GM19025 (cell line): ENCODE data around the gene EGR1.
A peak's percentile ranks its signal among the peaks of the same experiment; 100 is the strongest.

Experiments used
- ATAC-seq: cut with Tn5 transposase; IDR thresholded peaks from one replicate; pipeline ENCODE4 v1.9.1; 2021; ENCODE audit warnings: mild to moderate bottlenecking, low read depth, moderate library complexity; ENCODE audit not compliant: unreplicated experiment

Gene EGR1

DNA sequence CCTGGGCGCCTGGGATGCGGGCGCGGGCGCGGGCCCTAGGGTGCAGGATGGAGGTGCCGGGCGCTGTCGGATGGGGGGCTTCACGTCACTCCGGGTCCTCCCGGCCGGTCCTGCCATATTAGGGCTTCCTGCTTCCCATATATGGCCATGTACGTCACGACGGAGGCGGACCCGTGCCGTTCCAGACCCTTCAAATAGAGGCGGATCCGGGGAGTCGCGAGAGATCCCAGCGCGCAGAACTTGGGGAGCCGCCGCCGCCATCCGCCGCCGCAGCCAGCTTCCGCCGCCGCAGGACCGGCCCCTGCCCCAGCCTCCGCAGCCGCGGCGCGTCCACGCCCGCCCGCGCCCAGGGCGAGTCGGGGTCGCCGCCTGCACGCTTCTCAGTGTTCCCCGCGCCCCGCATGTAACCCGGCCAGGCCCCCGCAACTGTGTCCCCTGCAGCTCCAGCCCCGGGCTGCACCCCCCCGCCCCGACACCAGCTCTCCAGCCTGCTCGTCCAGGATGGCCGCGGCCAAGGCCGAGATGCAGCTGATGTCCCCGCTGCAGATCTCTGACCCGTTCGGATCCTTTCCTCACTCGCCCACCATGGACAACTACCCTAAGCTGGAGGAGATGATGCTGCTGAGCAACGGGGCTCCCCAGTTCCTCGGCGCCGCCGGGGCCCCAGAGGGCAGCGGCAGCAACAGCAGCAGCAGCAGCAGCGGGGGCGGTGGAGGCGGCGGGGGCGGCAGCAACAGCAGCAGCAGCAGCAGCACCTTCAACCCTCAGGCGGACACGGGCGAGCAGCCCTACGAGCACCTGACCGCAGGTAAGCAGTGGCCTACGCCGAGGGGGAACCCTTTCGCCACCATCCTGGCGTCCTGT is at the start of gene EGR1:
EGR1 (plus strand) TSS at position 219 of the 864 bp plus-strand sequence; CDS start at position 502, 283 bp downstream.
- peak; percentile 52 for ATAC-seq

DNA sequence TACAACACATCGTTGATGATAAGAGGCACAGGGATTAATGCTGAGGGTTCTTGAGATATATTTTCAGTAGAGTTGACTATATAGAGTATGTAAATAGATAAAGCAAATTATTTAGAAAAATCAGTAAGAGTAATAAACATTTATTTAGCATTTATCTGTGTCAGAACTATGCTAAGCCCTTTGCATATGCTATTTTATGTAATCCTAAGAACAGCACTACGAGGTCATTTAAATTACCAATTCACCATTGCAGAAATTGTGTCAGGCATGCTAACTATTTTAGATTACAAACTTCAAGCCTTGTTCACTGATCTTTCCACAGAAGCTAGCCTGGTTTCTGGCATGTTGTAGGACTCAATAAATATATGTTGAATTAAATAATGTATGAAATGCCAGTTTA is 46.8 kb upstream of the EGR1 start:
- no peak for ATAC-seq

DNA sequence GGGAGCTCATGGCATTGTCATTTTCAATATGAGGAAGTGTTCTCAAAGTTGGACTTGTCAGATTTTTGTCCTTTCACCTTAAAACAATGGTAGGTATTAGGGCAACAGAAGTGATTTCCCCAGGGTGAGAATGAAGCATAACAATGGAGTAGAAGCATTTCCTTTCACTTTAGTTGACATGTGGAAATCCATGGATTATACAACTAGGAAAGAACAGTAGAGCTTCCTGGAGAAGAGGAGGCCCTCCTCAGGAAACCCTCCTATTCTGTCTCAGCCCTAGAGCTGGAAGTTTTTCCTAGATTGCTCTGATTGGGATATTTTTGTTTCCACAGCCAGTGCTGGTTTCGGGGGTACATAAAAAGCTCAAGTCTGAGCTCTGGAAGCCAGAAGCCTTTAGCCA is 40.2 kb upstream of the EGR1 start:
- no peak for ATAC-seq

DNA sequence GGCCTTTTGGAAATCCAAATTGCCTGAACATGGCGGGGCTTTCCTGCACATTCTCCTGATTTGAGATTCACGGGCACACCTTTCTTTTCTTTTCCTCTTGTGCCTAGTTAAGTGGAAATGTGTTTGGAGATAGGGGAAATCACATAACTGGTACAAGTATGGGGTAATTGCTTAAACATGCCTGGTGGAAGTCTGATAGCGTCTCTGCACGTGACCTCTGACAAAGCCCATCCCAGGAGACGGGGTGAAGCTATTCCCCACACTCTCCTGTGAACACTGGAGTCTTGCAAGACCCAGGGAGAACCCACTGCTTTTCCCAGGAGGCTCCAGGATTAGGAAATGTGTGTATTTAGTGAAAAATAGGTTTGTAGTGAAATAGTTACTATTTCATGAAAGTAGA is 29.3 kb upstream of the EGR1 start:
- no peak for ATAC-seq

DNA sequence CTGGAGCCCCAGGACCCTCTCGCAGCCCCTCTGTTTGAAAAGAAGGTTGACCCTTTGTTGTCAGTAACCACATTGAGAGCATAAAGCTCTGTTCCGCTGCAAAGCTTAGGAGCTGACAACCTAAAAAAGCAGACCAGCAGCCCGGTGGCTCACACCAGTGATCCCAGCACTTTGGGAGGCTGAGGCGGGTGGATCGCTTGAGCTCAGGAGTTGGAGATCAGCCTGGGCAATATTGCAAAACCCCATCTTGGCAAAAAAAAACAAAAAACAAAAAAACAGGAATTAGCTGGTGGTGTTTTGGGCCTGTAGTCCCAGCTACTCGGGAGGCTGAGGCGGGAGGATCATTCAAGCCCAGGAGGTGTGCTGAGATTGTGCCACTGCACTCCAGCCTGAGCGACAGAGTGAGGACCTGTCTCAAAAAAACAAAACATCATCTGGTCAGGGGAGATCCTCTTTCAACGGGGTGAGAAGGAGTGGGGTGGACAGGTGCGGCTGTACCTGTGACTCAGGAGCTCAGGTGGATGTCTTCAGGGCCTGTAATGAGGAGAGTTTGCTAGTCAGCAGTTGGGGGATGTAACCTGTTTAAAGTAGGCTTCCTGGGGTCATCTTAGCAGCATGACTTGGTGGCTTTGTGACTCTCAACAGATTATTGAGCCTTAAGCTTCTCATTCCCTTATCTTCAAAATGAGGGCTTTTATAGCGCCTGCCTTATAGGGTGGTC is 27.1 kb upstream of the EGR1 start:
- ATAC-seq, result no peak

DNA sequence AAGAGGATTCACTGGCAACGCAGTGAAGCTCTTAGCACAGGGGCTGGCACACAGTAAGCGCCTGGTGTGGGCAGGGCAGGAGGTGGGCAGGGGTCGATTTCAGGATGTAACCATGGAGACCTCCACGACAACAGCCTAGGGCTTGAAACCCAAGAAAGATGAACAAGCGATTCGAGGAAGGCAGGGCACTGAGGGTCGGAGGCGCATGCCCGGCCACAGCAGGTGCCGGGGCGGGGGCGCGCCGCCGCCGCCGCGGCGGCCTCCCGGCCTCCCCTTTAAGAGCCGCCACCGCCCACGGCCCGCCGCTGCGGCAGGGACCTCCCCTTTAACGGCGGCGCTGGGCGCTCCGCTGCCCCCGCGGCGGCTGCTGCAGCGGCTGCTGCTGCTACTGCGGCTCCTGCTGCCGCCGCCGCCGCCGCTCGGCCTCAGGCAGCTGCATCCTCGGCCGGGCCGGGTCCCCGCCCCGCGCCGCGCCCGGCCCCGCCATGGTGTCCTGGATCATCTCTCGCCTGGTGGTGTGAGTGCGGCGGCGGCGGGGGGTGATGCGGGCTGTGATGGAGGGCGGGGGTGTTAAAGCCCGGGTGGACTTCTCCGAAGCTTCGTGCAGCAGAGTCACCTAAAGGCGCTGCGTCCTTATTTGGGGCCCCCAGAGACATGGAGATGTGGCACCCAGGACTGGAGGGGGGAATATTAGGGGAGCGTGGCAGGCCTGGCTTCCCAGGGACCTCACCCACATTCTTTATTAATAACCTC is 26.4 kb upstream of the EGR1 start, which contains the start of gene REEP2:
REEP2 (plus strand) TSS at position 334 of the 753 bp plus-strand sequence; CDS start at position 486, 152 bp downstream.
- ATAC-seq, result peak; percentile 78

DNA sequence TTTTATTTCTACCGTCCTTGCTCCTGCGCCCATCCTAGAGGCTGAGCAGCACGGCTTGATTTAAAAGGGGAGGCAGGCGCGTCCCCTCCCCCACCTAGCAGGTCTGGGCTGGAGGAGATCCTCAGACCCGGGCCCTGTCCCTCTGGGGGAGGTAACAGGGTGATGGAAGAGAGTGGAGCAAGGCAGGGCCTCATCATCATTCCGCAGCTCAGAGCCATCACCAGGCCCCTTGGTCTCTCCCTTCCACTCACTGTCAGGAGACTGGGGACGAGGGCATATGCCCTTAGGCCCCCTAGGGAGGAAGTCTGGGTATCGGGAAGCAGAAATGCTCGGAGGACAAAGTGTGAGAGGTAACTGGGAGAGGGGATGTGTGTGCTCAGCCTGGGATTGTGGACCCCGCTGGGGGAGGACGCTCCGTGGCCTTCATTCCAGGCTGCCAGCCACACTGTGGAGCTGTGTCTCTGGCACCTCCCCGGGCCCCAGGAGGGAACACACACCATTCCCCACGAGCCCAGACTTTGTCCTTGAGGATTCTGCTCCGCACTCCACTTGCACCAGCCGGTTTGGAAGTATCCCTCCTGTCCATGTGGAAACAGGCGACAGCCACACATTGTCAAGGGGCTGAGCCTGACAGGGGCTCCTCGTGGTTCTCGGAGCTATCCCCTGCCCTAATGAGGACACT is 25.7 kb upstream of the EGR1 start:
- no peak for ATAC-seq

DNA sequence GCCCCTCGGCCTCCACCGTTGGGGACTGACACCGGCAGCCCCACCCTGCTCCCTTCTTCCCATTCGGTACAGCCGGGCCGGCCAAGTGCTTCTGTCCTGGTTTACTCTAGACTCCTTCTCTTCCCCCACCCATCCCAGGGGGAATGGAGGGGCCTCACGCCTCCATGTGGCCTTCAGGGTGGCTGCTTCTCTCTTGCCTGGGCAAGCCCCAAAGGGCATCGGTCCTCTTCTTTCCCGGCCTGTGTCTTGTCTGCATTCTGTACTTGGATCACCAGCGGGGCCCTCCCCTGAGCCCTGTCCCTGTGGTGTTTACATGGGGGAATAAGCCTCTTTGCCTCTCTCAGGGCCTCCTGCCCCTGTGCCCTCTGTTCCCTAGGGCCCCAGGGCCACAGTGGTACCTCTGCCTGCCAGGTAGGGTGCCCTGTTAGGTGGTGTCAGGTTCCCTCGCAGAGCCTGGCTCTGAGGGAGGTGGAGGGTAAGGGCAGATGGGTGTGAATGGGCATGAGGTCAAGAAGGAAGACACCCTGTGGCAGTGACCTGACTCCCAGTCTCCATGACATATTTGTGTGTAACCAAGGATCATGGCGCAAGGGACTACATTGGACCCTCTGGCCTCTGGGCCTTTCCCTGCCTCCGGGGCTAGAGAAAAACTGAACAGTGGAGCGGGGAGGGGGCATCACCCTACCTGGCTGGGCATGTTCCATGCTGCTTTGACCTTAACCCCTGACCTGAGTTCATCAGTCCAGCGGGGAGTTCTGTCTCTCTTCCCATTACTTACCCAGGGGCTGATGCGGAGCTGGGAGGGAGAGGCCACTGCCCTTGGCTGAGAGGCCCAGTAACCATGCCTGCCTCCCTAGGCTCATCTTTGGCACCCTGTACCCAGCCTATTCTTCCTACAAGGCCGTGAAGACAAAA is 24.9 kb upstream of the EGR1 start:
- no peak for ATAC-seq

DNA sequence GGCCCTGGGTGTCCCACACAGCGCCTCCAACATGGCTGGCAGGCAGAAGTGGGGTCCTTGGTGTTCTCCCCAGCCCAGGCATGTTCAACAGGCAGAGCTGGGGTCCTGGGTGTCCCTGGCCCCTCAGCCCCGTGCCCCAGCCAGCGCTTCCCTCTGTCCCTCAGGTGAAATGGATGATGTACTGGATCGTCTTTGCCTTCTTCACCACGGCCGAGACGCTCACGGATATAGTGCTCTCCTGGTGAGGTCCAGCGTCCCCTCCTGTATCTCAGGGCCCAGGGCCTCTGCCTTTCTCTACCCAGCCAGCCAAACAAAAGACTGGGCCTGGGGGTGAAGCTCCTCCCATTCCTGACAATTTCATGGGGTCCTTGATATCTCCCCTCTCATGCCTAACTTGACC is 24.1 kb upstream of the EGR1 start:
- no peak for ATAC-seq

DNA sequence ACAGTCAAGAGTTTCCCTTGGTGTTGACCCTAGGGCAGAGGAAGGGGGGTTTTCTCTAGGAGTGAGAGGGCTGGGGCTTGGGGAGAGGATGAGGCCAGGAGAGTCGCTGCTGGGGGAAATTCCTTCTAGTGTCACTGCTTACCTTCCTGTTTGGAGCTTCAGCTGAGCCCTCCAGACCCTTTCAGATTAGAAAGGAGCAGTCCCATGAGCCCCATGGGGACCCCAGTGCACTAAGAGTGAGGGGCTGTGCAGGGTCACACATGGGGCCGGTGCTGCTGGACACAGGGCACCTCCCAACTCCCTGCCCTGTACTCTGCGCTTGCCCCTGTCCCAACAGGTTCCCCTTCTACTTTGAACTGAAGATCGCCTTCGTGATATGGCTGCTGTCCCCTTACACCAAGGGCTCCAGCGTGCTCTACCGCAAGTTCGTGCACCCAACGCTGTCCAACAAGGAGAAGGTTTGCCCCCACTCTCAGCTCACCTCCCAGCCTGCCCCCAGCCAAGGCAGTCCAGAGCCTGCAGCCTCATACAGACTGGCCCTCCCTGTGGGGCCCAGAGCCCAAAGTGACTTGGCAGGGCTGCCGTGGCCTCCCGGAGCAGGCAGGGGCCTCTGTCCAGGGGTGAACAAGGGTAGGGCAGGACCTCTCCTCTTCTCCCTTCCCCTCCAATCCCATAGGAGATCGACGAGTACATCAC is 21.1 kb upstream of the EGR1 start:
- no peak for ATAC-seq

DNA sequence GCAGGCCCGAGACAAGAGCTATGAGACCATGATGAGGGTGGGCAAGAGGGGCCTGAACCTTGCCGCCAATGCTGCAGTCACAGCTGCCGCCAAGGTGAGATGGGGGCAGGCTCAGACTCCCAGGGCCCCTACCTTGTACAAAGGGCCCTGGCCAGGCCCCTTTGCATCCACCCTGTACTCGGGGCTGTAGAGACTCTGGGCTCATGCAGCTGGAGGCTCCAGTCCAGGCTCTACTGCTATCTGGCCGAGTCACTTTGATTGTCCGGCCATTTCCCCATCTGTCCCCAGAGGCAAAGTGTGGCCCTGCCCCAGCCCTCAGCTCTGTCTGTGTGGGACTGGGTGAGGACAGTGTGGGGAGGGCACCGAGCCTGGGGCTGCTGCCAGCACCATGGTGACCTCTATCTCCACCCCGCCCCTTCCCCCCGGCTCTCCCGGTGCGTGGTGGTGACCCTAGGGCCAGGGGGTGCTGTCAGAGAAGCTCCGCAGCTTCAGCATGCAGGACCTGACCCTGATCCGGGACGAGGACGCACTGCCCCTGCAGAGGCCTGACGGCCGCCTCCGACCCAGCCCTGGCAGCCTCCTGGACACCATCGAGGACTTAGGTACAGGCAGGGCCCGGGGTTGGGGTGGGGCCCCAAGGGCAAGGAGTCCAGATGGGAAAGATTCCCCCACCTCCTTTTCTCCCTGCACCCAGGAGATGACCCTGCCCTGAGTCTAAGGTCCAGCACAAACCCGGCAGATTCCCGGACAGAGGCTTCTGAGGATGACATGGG is 20.3 kb upstream of the EGR1 start:
- no peak for ATAC-seq

DNA sequence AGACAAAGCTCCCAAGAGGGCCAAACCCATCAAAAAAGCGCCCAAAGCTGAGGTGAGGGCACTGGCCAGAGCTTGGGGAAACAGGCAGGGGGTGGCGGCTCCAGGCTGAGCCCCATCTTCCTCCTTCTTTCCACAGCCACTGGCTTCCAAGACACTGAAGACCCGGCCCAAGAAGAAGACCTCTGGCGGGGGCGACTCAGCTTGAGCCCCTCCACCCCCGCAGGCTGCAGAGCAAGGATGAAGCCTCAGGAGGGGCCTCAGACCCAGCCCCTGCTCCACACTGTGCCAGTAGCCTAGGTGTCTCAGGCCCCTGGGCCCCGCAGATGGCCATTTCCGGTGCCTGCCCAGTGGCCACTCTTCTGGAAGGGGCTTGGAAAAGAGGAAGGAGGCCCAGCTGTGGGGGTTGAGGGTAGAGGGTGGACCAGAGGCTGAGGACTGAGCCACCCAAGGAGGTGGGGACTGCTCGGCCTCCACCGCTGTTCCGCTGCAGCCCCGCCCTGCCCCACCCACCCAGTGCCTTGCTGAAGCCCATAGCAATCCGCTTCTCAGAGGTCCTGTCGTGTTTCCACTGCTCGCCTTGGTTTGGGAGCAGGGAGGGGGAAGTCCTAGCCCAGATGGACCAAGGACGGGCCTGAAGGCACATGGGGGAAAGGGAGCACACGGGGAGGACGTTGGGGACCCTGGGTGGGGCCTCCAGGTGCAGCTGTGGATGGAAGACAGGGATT is 19.6 kb upstream of the EGR1 start:
- ATAC-seq, result no peak

DNA sequence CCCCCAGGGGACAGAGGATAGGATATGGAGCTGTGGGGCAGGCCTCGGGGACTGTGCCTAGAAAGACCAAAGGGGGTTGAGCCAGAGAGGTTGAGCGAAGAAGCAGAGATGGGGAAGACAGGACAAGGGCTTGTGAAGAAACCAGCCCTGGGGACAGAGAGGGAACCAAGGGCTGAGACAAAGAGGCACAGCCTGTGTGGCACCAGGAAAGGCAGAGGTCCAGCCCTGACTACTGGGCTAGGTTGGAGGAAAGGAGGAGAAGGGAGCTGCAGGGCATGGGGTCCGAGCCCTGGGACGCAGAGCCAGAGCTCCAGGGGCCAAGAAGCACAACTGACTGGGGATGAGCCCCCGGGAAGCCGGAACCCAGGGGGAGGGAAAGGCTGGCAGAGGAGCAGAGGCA is 17.2 kb upstream of the EGR1 start:
- no peak for ATAC-seq

DNA sequence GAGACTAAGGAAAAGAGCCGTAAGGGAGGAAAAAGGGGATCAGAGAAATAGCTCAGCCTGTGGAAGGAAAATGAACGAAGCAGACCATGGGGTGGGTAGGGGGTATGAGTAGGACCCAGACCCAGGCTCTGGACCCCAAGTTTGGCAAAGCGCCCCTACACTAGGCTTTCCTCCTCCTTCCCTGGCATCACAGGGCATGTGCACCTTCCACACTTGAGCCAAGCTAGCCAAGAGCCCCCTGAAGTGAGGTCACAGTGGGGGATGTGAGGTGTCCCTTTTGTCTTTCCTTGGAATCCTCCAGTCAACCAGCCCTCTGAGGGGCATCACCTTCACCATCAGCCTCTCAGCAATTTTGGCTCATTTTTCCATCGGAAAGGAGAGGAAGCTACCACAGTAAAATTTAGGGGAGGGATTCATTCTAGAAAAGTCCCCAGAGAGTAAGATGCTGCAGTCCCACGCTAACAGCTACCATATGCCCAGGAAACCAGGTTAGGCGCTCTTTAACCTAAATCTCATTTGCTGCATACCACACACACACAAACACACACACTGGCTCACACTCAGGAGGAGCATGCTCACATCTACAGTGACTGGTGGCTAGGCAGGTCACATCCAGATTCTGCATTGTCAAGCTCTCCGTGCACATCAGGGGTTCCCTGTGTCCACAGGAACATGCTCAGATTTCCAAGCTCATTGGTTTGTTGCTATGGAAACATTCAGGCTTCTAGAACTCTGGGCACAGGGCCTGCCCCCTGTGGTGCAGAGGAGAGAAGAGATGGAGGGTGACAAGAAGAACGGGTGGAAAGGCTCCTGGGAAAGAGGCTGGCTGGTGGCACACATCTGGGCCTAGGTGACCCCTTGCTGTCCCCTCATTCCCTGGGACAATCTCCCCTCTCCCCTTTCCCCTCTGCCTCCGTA is 16.5 kb upstream of the EGR1 start:
- ATAC-seq, result no peak

DNA sequence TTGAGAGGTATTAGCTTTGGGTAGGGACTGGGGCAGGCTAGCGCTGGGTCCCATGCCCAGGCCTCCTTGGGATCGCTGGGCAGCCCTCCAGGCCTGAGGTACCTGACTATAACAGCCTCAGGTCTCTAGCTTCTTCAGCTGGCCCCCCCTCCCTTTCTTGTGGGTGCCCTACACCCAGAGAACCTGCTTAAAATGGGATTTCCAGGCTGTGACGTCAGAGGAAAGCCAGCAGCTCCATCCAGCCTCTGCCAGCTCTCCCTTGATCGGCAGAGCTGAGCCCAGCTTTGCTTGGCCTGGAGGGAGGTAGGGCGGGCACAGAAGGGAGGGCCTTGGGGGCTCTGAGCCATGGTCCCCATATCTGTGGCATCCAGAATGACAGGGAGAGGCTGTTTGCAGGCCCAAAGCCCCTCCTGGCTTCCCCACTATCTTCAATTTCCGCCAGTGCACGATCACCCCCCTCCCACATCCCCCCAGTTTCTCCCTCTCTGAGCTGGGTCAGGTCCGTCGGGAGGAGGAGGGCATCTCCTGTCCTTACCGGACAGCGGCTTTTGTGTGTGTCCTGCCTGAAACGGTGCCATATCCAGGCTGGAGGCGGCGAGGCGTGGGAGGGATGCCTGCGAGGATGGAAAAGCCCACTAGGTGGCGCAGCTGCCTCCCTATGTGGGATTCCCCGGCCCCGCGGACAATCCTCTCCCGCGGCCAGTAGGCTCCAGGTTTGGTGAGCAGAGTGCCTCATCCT is 15.6 kb upstream of the EGR1 start:
- peak; percentile 51 for ATAC-seq

DNA sequence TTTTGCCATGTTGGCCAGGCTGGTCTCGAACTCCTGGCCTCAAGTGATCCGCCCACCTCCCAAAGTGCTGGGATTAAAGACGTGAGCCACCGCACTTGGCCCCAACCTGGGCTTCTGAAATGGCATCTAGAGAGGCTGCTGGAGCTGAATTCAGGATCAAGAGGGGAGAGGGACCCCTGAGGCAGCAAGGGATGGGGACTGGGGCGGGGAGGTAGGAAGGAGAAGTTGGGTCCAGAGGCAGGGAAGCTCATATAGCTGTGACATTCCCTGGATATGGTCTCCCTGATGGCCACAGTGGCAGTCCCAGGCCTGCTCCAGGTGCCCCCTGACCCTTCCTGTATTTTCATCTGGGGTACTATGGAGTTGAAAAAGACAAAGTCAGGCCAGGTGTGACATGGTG is 14.3 kb upstream of the EGR1 start:
- no peak for ATAC-seq
